Astrocyte (in vitro differentiated cells and primary cell): ENCODE data around the gene GDF11. TPM values are rescaled to one million over a fixed set of nuclear protein-coding genes. Genes with fewer than 3 reads are reported as not detected.
A peak's percentile ranks its signal among the peaks of the same experiment; 100 is the strongest.

Experiments
- DNase-seq: peaks from one replicate; pipeline ENCODE4 v3.0.0-alpha.2; 2010; ENCODE audit warnings: low read depth
- FAIRE-seq: peaks from 2 replicates; lab custom pipeline; 2011; peaks lifted over from hg19 to GRCh38; lab: Jason Lieb, UNC
- H2AFZ ChIP-seq: 2 replicates; pipeline ENCODE4 v1.6.0; 2012; ENCODE audit warnings: low read depth, low read length, inconsistent platforms
- H3K27ac ChIP-seq: 2 replicates; pipeline ENCODE4 v1.5.1; 2011; ENCODE audit warnings: low read depth, low read length, inconsistent platforms
- H3K27me3 ChIP-seq: 2 replicates; pipeline ENCODE4 v1.6.0; 2011; ENCODE audit warnings: low read length, inconsistent platforms; ENCODE audit not compliant: insufficient read depth
- H3K36me3 ChIP-seq: 2 replicates; pipeline ENCODE4 v1.5.1; 2011; ENCODE audit warnings: low read length, inconsistent platforms; ENCODE audit not compliant: insufficient read depth
- H3K4me1 ChIP-seq: 2 replicates; pipeline ENCODE4 v1.5.1; 2011; ENCODE audit warnings: low read length, inconsistent platforms; ENCODE audit not compliant: insufficient read depth
- H3K4me2 ChIP-seq: 2 replicates; pipeline ENCODE4 v1.6.0; 2012; ENCODE audit warnings: low read length, inconsistent platforms
- H3K4me3 ChIP-seq: 2 replicates; pipeline ENCODE4 v1.5.1; 2011; ENCODE audit warnings: low read depth, mild to moderate bottlenecking, low read length, inconsistent platforms; ENCODE audit not compliant: insufficient read depth
- H3K79me2 ChIP-seq: 2 replicates; pipeline ENCODE4 v1.6.0; 2012; ENCODE audit warnings: mild to moderate bottlenecking, low read length, inconsistent platforms; ENCODE audit not compliant: insufficient read depth
- H3K9ac ChIP-seq: 2 replicates; pipeline ENCODE4 v1.6.0; 2012; ENCODE audit warnings: mild to moderate bottlenecking, low read length, inconsistent platforms
- H3K9me3 ChIP-seq: 2 replicates; pipeline ENCODE4 v1.5.1; 2012; ENCODE audit warnings: low read depth, mild to moderate bottlenecking, low read length, inconsistent platforms; ENCODE audit not compliant: insufficient read depth
- H4K20me1 ChIP-seq: 2 replicates; pipeline ENCODE4 v1.6.0; 2012; ENCODE audit warnings: low read length, inconsistent platforms; ENCODE audit not compliant: insufficient read depth
- H3K27ac Mint-ChIP-seq: one replicate; pipeline ENCODE4 v1.8.0; 2021; ENCODE audit warnings: mild to moderate bottlenecking, mixed read lengths; ENCODE audit not compliant: unreplicated experiment
- H3K27me3 Mint-ChIP-seq: one replicate; pipeline ENCODE4 v1.8.0; 2021; ENCODE audit warnings: low read depth, mixed read lengths; ENCODE audit not compliant: unreplicated experiment
- H3K36me3 Mint-ChIP-seq: one replicate; pipeline ENCODE4 v1.8.0; 2021; ENCODE audit warnings: low read depth, mixed read lengths; ENCODE audit not compliant: unreplicated experiment
- H3K4me1 Mint-ChIP-seq: one replicate; pipeline ENCODE4 v1.8.0; 2021; ENCODE audit warnings: low read depth, mixed read lengths; ENCODE audit not compliant: unreplicated experiment
- H3K4me3 Mint-ChIP-seq: one replicate; pipeline ENCODE4 v1.8.0; 2021; ENCODE audit warnings: mild to moderate bottlenecking, moderate library complexity, mixed read lengths; ENCODE audit not compliant: unreplicated experiment
- H3K9me3 Mint-ChIP-seq: one replicate; pipeline ENCODE4 v1.8.0; 2021; ENCODE audit warnings: mild to moderate bottlenecking, mixed read lengths; ENCODE audit not compliant: unreplicated experiment
- EZH2 ChIP-seq: IDR thresholded peaks from 2 replicates; pipeline ENCODE4 v1.6.1; 2012; ENCODE audit warnings: mild to moderate bottlenecking, low read length, inconsistent platforms; ENCODE audit not compliant: insufficient read depth
- total RNA-seq: library from RNA; stranded (reverse); gene quantifications from 2 replicates; pipeline ENCODE4 v1.2.1, GENCODE V29; 2021
- TF ChIP-seq, protein P1 (sequence below): IDR thresholded peaks from 2 replicates; pipeline ENCODE4 v1.5.1; 2011; ENCODE audit warnings: low read depth, mild to moderate bottlenecking, inconsistent platforms, low read length, moderate library complexity; ENCODE audit not compliant: insufficient read depth

The GDF11 gene
- total RNA-seq, 1 donor from 2014 or later = 28.9 TPM

- Histone ChIP-seq H3K27me3 (no peaks in the 10 kb centered on the region), H4K20me1 (peaks cover 61% of the 10 kb centered on the region), H3K27ac (peak overlapping the region; percentile 99), H3K4me1 (peaks cover 35% of the 10 kb centered on the region), H2AFZ (no peak overlapping the region), H3K9me3 (no peaks in the 10 kb centered on the region), H3K9ac (peak overlapping the region; percentile 94), H3K4me3 (peak overlapping the region; percentile 98), H3K4me2 (peak overlapping the region; percentile 99), H3K36me3 (peaks cover 29% of the 10 kb centered on the region), H3K79me2 (peaks cover 61% of the 10 kb centered on the region)
- peak overlapping the region; percentile 96 for H3K27ac Mint-ChIP-seq
- H3K4me3 Mint-ChIP-seq = peak overlapping the region; percentile 93
- no peak for TF ChIP-seq EZH2
- TF ChIP-seq, protein P1, sequence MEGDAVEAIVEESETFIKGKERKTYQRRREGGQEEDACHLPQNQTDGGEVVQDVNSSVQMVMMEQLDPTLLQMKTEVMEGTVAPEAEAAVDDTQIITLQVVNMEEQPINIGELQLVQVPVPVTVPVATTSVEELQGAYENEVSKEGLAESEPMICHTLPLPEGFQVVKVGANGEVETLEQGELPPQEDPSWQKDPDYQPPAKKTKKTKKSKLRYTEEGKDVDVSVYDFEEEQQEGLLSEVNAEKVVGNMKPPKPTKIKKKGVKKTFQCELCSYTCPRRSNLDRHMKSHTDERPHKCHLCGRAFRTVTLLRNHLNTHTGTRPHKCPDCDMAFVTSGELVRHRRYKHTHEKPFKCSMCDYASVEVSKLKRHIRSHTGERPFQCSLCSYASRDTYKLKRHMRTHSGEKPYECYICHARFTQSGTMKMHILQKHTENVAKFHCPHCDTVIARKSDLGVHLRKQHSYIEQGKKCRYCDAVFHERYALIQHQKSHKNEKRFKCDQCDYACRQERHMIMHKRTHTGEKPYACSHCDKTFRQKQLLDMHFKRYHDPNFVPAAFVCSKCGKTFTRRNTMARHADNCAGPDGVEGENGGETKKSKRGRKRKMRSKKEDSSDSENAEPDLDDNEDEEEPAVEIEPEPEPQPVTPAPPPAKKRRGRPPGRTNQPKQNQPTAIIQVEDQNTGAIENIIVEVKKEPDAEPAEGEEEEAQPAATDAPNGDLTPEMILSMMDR = no peak
- no peaks in the 10 kb centered on the region for H3K27me3 Mint-ChIP-seq
- H3K36me3 Mint-ChIP-seq = peaks cover 21% of the 10 kb centered on the region
- no peak for DNase-seq
- FAIRE-seq = no peak
- H3K9me3 Mint-ChIP-seq = no peaks in the 10 kb centered on the region
- peaks cover 32% of the 10 kb centered on the region for H3K4me1 Mint-ChIP-seq
Observed at GRCh38 chr12:55727643-55728185, 15.2 kb upstream of the GDF11 start.

DNA sequence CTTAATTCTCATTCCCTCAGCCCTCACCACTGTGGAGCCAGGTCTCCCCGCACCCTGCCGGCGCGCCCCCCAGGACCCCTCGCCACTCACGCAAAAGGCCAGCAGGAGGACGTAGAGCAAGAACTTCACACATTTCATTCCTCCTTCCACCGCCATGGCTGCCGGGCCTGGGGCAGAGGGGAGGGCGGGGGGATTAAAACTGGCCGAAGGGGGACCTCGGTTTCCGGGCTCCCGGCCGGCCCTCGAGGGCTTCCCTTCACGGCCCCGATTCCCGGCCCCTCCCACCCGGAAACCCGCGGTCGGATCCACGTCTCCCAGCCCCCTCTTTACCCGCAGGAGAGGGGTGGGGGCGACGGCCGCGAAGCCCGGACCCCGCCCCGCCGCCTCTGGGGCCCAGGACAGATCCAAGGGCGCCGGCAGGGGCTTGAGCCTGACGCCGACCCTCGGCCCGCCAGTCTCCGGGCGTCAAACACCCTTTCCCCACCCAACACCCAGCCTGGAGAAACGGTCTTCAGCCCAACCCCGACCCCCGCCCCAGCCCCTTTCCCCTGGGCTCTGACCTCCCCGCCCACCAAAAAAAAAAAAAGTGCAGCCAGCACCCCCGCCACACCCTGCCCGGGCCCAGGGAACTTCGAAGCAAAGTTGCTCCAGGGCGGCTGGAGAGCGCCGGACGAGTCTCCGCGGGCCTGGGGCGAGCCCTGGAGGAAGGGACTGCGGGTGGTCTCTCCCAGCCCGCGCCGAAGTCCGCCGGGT lies 14.6 kb upstream of the GDF11 start:
- H3K4me1 Mint-ChIP-seq = peaks cover 32% of the 10 kb centered on the region
- Histone ChIP-seq H3K9me3 (no peaks in the 10 kb centered on the region), H3K4me3 (peak overlapping the region; percentile 98), H3K27me3 (no peaks in the 10 kb centered on the region), H3K79me2 (peaks cover 61% of the 10 kb centered on the region), H4K20me1 (peaks cover 55% of the 10 kb centered on the region), H3K4me2 (peak overlapping the region; percentile 99), H3K36me3 (peaks cover 27% of the 10 kb centered on the region), H2AFZ (no peak overlapping the region), H3K9ac (peak overlapping the region; percentile 94), H3K4me1 (peaks cover 35% of the 10 kb centered on the region), H3K27ac (peak overlapping the region; percentile 99)
- no peak for FAIRE-seq
- no peak for DNase-seq
- peaks cover 17% of the 10 kb centered on the region for H3K36me3 Mint-ChIP-seq
- no peaks in the 10 kb centered on the region for H3K27me3 Mint-ChIP-seq
- peak overlapping the region; percentile 93 for H3K4me3 Mint-ChIP-seq
- H3K27ac Mint-ChIP-seq = peak overlapping the region; percentile 96
- TF ChIP-seq EZH2 = no peak
- no peaks in the 10 kb centered on the region for H3K9me3 Mint-ChIP-seq

- Histone ChIP-seq H3K79me2 (peaks cover 57% of the 10 kb centered on the region), H3K4me3 (peak within 1 kb of the TSS; percentile 98), H2AFZ (peak within 1 kb of the TSS; percentile 54), H3K9ac (peak within 1 kb of the TSS; percentile 94), H3K4me1 (peaks cover 32% of the 10 kb centered on the region), H3K4me2 (peak within 1 kb of the TSS; percentile 99), H3K9me3 (no peaks in the 10 kb centered on the region), H3K27me3 (no peaks in the 10 kb centered on the region), H3K27ac (peak within 1 kb of the TSS; percentile 99), H4K20me1 (peaks cover 47% of the 10 kb centered on the region), H3K36me3 (peaks cover 19% of the 10 kb centered on the region)
- H3K27me3 Mint-ChIP-seq = no peaks in the 10 kb centered on the region
- DNase-seq = peak; percentile 90
- TF ChIP-seq, protein P1 = no peak
- TF ChIP-seq EZH2 = no peak
- H3K4me1 Mint-ChIP-seq = peaks cover 32% of the 10 kb centered on the region
- H3K4me3 Mint-ChIP-seq = peak within 1 kb of the TSS; percentile 93
- FAIRE-seq = no peak
- H3K36me3 Mint-ChIP-seq = peaks cover 13% of the 10 kb centered on the region
- H3K27ac Mint-ChIP-seq = peak within 1 kb of the TSS; percentile 96
- no peaks in the 10 kb centered on the region for H3K9me3 Mint-ChIP-seq
Observed at GRCh38 chr12:55728939-55729818, 13.7 kb upstream of the GDF11 start, which contains the start of gene CD63. CD63 (minus strand) TSS chr12:55729009; CDS start chr12:55728341, 668 bp downstream.
